ENCODE measurements around the gene NUDT12. TPM values are rescaled to one million over a fixed set of nuclear protein-coding genes. Genes with fewer than 3 reads are reported as not detected.

Gene NUDT12
- total RNA-seq, 1 experiment from 2014 or later: 9.2 TPM

- H3K9me3 ChIP-seq (ENCODE audit: control insufficient read depth, insufficient read depth, low read depth, low read length): no peaks in the 10 kb centered on the region
- no peak overlapping the region for H3K4me3 ChIP-seq (ENCODE audit: low read depth in 2 of 2, low read length in 2 of 2)
- in situ Hi-C loops (cut with HindIII; ENCODE audit: low pct_unique_long_range_greater_than_20kb, low sequenced_read_pairs) (no loop called here), intact Hi-C loops (cut with micrococcal nuclease; ENCODE audit: unreplicated experiment) (no loop called here)
- POLR2A ChIA-PET: no interaction called here
- TF ChIP-seq CTCF (IDR thresholded peaks at IDR 0.05) (no peak), TCF7L2 (IDR thresholded peaks at IDR 0.05; ENCODE audit: low read depth, low read length) (no peak), POLR2AphosphoS5 (IDR thresholded peaks at IDR 0.05; ENCODE audit: low read depth, low read length) (no peak), REST (IDR thresholded peaks at IDR 0.05; ENCODE audit: insufficient read depth in 1 of 2, low read depth in 2 of 2, low read length in 1 of 2) (no peak), SIN3A (IDR thresholded peaks at IDR 0.05; ENCODE audit: borderline replicate concordance, insufficient read depth, low read depth, low read length) (no peak)
- H3K27ac ChIP-seq (ENCODE audit: low read length): no peak overlapping the region
- DNase-seq (ENCODE audit: low read depth, low spot score) (no peak), ATAC-seq (no peak)
- H3K4me1 ChIP-seq (ENCODE audit: control insufficient read depth, insufficient read depth, low read length): no peaks in the 10 kb centered on the region
- CTCF ChIA-PET: no interaction called here
- H3K27me3 ChIP-seq (ENCODE audit: control insufficient read depth, insufficient read depth, low read length): peaks cover 4% of the 10 kb centered on the region
- no TSS peak for BruUV-seq (replicated peaks)
- H3K36me3 ChIP-seq (ENCODE audit: control insufficient read depth, insufficient read depth, low read length): no peaks in the 10 kb centered on the region
These were observed 9.1 kb upstream of the NUDT12 start for GRCh38 chr5:103571730-103572129.

GRCh38 chr5:103569313-103570060 lies 6.9 kb upstream of the NUDT12 start:
- in situ Hi-C loops (cut with HindIII; ENCODE audit: low pct_unique_long_range_greater_than_20kb, low sequenced_read_pairs) (no loop called here), intact Hi-C loops (cut with micrococcal nuclease; ENCODE audit: unreplicated experiment) (no loop called here)
- H3K4me3 ChIP-seq (ENCODE audit: low read depth in 2 of 2, low read length in 2 of 2): no peak overlapping the region
- no TSS peak for BruUV-seq (replicated peaks)
- ChIA-PET CTCF (no interaction called here), POLR2A (interaction anchor here (0.7 kb wide), 1 partner anchor 187 kb away, joined by 4 read pairs; no protein-coding TSS in a partner anchor)
- H3K9me3 ChIP-seq (ENCODE audit: control insufficient read depth, insufficient read depth, low read depth, low read length): no peaks in the 10 kb centered on the region
- no peak overlapping the region for H3K27ac ChIP-seq (ENCODE audit: low read length)
- no peaks in the 10 kb centered on the region for H3K4me1 ChIP-seq (ENCODE audit: control insufficient read depth, insufficient read depth, low read length)
- H3K36me3 ChIP-seq (ENCODE audit: control insufficient read depth, insufficient read depth, low read length): no peaks in the 10 kb centered on the region
- no peak for DNase-seq (ENCODE audit: low read depth, low spot score)
- peaks cover 4% of the 10 kb centered on the region for H3K27me3 ChIP-seq (ENCODE audit: control insufficient read depth, insufficient read depth, low read length)
- TF ChIP-seq SIN3A (IDR thresholded peaks at IDR 0.05; ENCODE audit: borderline replicate concordance, insufficient read depth, low read depth, low read length): no peak
- TF ChIP-seq POLR2AphosphoS5 (IDR thresholded peaks at IDR 0.05; ENCODE audit: low read depth, low read length): no peak
- TF ChIP-seq REST (IDR thresholded peaks at IDR 0.05; ENCODE audit: insufficient read depth in 1 of 2, low read depth in 2 of 2, low read length in 1 of 2): no peak
- no peak for TF ChIP-seq CTCF (IDR thresholded peaks at IDR 0.05)
- TF ChIP-seq TCF7L2 (IDR thresholded peaks at IDR 0.05; ENCODE audit: low read depth, low read length): no peak
- ATAC-seq: no peak
